Liver (tissue), 3 donors: ENCODE data around the gene MCL1.

ENCODE experiments used
- EGR1 ChIP-seq, 2 donors: IDR thresholded peaks; 2 replicates each; pipeline ENCODE4 v1.6.1; 2016 to 2018; ENCODE audit warnings: antibody characterized with exemption in 2 of 2, low read depth in 2 of 2
- FOXA1 ChIP-seq: IDR thresholded peaks from 2 replicates; pipeline ENCODE4 v1.6.1; 2016; ENCODE audit warnings: antibody characterized with exemption
- HNF4A ChIP-seq, 2 donors: conservative IDR thresholded peaks; 2 replicates each; pipeline ENCODE4 v1.6.1; 2016; ENCODE audit warnings: antibody characterized with exemption in 2 of 2, mild to moderate bottlenecking in 2 of 2
- REST ChIP-seq: IDR thresholded peaks from 2 replicates; pipeline ENCODE4 v1.6.1; 2016; ENCODE audit warnings: antibody characterized with exemption, mild to moderate bottlenecking
- RXRA ChIP-seq, 2 donors: IDR thresholded peaks; 2 replicates each; pipeline ENCODE4 v1.6.1; 2017 to 2018; ENCODE audit warnings: antibody characterized with exemption in 2 of 2, mild to moderate bottlenecking in 1 of 2
- TF ChIP-seq, protein P1 (sequence below): fragments of 150-350 bp; IDR thresholded peaks from 2 replicates; pipeline ENCODE4 v1.5.1; 2017; ENCODE audit warnings: improper control_type of control experiment, low read depth, low read length; ENCODE audit not compliant: missing input control
- donor health status: healthy.
- donor health status: healthy.

DNA sequence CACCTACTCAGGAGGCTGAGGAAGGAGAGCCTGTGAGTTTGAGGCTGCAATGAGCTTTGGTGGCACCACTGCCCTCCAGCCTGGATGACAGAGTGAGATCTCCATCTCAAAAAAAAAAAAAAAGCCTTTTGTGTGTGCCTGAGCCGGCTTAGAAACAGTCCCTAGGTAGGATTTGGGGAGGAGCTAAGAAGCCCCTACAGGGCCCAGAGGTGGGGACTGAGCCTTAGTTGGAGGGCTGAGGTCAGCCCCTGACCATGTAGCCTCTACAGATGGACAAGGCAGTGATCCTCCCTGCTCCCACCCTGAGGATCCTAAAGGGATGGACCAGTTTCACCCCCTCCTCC, 27.7 kb downstream of the MCL1 start:
- TF ChIP-seq, protein P1, sequence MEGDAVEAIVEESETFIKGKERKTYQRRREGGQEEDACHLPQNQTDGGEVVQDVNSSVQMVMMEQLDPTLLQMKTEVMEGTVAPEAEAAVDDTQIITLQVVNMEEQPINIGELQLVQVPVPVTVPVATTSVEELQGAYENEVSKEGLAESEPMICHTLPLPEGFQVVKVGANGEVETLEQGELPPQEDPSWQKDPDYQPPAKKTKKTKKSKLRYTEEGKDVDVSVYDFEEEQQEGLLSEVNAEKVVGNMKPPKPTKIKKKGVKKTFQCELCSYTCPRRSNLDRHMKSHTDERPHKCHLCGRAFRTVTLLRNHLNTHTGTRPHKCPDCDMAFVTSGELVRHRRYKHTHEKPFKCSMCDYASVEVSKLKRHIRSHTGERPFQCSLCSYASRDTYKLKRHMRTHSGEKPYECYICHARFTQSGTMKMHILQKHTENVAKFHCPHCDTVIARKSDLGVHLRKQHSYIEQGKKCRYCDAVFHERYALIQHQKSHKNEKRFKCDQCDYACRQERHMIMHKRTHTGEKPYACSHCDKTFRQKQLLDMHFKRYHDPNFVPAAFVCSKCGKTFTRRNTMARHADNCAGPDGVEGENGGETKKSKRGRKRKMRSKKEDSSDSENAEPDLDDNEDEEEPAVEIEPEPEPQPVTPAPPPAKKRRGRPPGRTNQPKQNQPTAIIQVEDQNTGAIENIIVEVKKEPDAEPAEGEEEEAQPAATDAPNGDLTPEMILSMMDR: no peak
- TF ChIP-seq EGR1 (IDR thresholded peaks at IDR 0.05; ENCODE audit: low read depth in 2 of 2) (no peak), RXRA (IDR thresholded peaks at IDR 0.05) (no peak), REST (no peak), FOXA1 (no peak), HNF4A (conservative IDR thresholded peaks at IDR 0.05) (no peak)
